ENCODE measurements around the gene RABGAP1L. TPM values are rescaled to one million over a fixed set of nuclear protein-coding genes. Genes with fewer than 3 reads are reported as not detected.

RABGAP1L gene
- total and polyA plus RNA-seq, 2 of the 8 experiments (the other 6 are each of a cell fraction or from before 2014, with no cell fraction given), result 33.3 to 156 TPM

DNA sequence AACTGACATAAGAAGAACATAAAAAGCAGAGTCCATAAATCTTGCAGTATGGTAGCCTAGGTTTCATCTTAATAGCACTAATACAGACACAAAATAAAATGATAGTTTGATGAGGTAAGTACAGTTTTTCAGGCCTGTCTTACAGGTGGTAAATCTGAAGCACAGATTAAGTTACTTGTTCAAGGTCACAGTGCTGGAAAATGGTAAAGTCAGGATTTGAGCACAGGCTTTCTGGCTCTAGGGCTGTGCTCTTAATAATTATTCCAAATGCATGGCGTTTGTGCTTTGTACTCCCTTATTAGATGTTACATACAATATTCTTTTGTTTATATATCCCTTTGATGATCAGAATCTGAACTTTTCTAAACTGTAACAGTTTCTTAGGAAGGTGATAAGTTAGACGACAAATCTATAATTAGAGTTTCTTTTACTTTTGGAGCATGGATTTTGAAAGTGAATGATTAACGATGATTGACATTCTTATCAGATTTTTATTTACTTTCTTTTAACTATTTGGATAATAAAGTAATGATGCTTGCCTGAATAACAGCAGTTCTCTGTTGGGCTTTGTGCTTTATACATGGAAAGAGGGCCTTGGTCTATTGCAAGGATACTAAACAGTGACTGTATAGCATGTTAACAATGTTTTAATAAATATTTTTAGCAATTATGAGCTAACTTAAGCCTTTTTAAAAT lies 738.9 kb downstream of the RABGAP1L start (continued):
- TF ChIP-seq, protein P1, sequence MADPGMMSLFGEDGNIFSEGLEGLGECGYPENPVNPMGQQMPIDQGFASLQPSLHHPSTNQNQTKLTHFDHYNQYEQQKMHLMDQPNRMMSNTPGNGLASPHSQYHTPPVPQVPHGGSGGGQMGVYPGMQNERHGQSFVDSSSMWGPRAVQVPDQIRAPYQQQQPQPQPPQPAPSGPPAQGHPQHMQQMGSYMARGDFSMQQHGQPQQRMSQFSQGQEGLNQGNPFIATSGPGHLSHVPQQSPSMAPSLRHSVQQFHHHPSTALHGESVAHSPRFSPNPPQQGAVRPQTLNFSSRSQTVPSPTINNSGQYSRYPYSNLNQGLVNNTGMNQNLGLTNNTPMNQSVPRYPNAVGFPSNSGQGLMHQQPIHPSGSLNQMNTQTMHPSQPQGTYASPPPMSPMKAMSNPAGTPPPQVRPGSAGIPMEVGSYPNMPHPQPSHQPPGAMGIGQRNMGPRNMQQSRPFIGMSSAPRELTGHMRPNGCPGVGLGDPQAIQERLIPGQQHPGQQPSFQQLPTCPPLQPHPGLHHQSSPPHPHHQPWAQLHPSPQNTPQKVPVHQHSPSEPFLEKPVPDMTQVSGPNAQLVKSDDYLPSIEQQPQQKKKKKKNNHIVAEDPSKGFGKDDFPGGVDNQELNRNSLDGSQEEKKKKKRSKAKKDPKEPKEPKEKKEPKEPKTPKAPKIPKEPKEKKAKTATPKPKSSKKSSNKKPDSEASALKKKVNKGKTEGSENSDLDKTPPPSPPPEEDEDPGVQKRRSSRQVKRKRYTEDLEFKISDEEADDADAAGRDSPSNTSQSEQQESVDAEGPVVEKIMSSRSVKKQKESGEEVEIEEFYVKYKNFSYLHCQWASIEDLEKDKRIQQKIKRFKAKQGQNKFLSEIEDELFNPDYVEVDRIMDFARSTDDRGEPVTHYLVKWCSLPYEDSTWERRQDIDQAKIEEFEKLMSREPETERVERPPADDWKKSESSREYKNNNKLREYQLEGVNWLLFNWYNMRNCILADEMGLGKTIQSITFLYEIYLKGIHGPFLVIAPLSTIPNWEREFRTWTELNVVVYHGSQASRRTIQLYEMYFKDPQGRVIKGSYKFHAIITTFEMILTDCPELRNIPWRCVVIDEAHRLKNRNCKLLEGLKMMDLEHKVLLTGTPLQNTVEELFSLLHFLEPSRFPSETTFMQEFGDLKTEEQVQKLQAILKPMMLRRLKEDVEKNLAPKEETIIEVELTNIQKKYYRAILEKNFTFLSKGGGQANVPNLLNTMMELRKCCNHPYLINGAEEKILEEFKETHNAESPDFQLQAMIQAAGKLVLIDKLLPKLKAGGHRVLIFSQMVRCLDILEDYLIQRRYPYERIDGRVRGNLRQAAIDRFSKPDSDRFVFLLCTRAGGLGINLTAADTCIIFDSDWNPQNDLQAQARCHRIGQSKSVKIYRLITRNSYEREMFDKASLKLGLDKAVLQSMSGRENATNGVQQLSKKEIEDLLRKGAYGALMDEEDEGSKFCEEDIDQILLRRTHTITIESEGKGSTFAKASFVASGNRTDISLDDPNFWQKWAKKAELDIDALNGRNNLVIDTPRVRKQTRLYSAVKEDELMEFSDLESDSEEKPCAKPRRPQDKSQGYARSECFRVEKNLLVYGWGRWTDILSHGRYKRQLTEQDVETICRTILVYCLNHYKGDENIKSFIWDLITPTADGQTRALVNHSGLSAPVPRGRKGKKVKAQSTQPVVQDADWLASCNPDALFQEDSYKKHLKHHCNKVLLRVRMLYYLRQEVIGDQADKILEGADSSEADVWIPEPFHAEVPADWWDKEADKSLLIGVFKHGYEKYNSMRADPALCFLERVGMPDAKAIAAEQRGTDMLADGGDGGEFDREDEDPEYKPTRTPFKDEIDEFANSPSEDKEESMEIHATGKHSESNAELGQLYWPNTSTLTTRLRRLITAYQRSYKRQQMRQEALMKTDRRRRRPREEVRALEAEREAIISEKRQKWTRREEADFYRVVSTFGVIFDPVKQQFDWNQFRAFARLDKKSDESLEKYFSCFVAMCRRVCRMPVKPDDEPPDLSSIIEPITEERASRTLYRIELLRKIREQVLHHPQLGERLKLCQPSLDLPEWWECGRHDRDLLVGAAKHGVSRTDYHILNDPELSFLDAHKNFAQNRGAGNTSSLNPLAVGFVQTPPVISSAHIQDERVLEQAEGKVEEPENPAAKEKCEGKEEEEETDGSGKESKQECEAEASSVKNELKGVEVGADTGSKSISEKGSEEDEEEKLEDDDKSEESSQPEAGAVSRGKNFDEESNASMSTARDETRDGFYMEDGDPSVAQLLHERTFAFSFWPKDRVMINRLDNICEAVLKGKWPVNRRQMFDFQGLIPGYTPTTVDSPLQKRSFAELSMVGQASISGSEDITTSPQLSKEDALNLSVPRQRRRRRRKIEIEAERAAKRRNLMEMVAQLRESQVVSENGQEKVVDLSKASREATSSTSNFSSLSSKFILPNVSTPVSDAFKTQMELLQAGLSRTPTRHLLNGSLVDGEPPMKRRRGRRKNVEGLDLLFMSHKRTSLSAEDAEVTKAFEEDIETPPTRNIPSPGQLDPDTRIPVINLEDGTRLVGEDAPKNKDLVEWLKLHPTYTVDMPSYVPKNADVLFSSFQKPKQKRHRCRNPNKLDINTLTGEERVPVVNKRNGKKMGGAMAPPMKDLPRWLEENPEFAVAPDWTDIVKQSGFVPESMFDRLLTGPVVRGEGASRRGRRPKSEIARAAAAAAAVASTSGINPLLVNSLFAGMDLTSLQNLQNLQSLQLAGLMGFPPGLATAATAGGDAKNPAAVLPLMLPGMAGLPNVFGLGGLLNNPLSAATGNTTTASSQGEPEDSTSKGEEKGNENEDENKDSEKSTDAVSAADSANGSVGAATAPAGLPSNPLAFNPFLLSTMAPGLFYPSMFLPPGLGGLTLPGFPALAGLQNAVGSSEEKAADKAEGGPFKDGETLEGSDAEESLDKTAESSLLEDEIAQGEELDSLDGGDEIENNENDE (IDR thresholded peaks at IDR 0.05; ENCODE audit: insufficient replicate concordance, low read length), result no peak
- TF ChIP-seq EP300 (IDR thresholded peaks at IDR 0.05; ENCODE audit: borderline replicate concordance in 1 of 2, low read depth in 2 of 2, low read length in 2 of 2) (no peak), MAFK (IDR thresholded peaks at IDR 0.05; ENCODE audit: low read depth, low read length) (no peak), CHD1 (IDR thresholded peaks at IDR 0.05; ENCODE audit: low read depth, low read length) (no peak), SAP30 (IDR thresholded peaks at IDR 0.05; ENCODE audit: insufficient read depth, insufficient replicate concordance, low read length) (no peak), SUZ12 (IDR thresholded peaks at IDR 0.05; ENCODE audit: low read length) (no peak)

Data from H1 (cell line).